GM12878 (cell line): ENCODE measurements around the gene BSPRY. TPM values are rescaled to one million over a fixed set of nuclear protein-coding genes. Genes with fewer than 3 reads are reported as not detected.

Experiments used
- ASH2L ChIP-seq: fragments of 300-600, 200-600 bp; sonication (generic); IDR thresholded peaks from 2 replicates; pipeline ENCODE4 v1.6.1; 2017; ENCODE audit warnings: low read depth, mild to moderate bottlenecking, borderline replicate concordance
- BHLHE40 ChIP-seq, 2 experiments: fragments of 450-650 bp in 1 of 2; IDR thresholded peaks; 2 replicates each; pipeline ENCODE4 v1.6.1; 2011 to 2017; ENCODE audit warnings: low read depth in 2 of 2, borderline replicate concordance in 1 of 2, improper control_type of control experiment in 1 of 2, low read length in 1 of 2, mild to moderate bottlenecking in 1 of 2
- CBX3 ChIP-seq: fragments of 200-600 bp; sonication (generic); IDR thresholded peaks from 2 replicates; pipeline ENCODE4 v1.6.1; 2016; ENCODE audit warnings: low read depth, borderline replicate concordance
- CEBPZ ChIP-seq: fragments of 150-350 bp; IDR thresholded peaks from 2 replicates; pipeline ENCODE4 v1.6.1; 2016; ENCODE audit warnings: low read depth, low read length
- CREB1 ChIP-seq: IDR thresholded peaks from 2 replicates; pipeline ENCODE4 v1.6.1; 2012; ENCODE audit warnings: low read depth, mild to moderate bottlenecking, inconsistent platforms
- ESRRA ChIP-seq: IDR thresholded peaks from 2 replicates; pipeline ENCODE4 v1.6.1; 2012; ENCODE audit warnings: mild to moderate bottlenecking, low read length, improper control_type of control experiment
- KDM1A ChIP-seq: fragments of 200-600 bp; sonication (generic); IDR thresholded peaks from 2 replicates; pipeline ENCODE4 v1.6.1; 2016; ENCODE audit warnings: borderline replicate concordance
- MTA3 ChIP-seq: IDR thresholded peaks from 2 replicates; pipeline ENCODE4 v1.6.1; 2012; ENCODE audit warnings: low read length, inconsistent platforms, borderline replicate concordance
- MYB ChIP-seq: fragments of 150-350 bp; IDR thresholded peaks from 2 replicates; pipeline ENCODE4 v1.6.1; 2014; ENCODE audit warnings: mild to moderate bottlenecking, low read depth, low read length, borderline replicate concordance
- NKRF ChIP-seq: fragments of 450-650 bp; conservative IDR thresholded peaks from 2 replicates; pipeline ENCODE4 v1.6.1; 2017; ENCODE audit warnings: mild to moderate bottlenecking, moderate library complexity
- NR2C1 ChIP-seq: fragments of 450-650 bp; IDR thresholded peaks from 2 replicates; pipeline ENCODE4 v1.6.1; 2017; ENCODE audit warnings: antibody characterized with exemption, mild to moderate bottlenecking, moderate library complexity
- POLR2AphosphoS2 ChIP-seq: IDR thresholded peaks from 2 replicates; pipeline ENCODE4 v1.6.1; 2011; ENCODE audit warnings: low read depth, mild to moderate bottlenecking, low read length, improper control_type of control experiment, moderate library complexity
- POU2F2 ChIP-seq: IDR thresholded peaks from 3 replicates; pipeline ENCODE4 v1.6.1; 2011; ENCODE audit warnings: low read depth, mild to moderate bottlenecking, low read length, borderline replicate concordance
- RAD51 ChIP-seq: fragments of 450-650 bp; IDR thresholded peaks from 2 replicates; pipeline ENCODE4 v1.6.1; 2016; ENCODE audit warnings: moderate library complexity, mild to moderate bottlenecking, inconsistent platforms
- RBBP5 ChIP-seq: fragments of 200-600 bp; sonication (generic); conservative IDR thresholded peaks from 2 replicates; pipeline ENCODE4 v1.6.1; 2016
- RCOR1 ChIP-seq: conservative IDR thresholded peaks from 2 replicates; pipeline ENCODE4 v1.6.1; 2012; ENCODE audit warnings: low read depth, low read length, improper control_type of control experiment
- SPI1 ChIP-seq: IDR thresholded peaks from 2 replicates; pipeline ENCODE4 v1.6.1; 2011; ENCODE audit warnings: low read depth, mild to moderate bottlenecking, low read length, moderate library complexity, borderline replicate concordance; ENCODE audit not compliant: insufficient read depth
- SUPT20H ChIP-seq: IDR thresholded peaks from 2 replicates; pipeline ENCODE4 v1.6.1; 2011; ENCODE audit warnings: low read depth, mild to moderate bottlenecking, low read length, moderate library complexity, borderline replicate concordance; ENCODE audit not compliant: control insufficient read depth
- TAF1 ChIP-seq: IDR thresholded peaks from 2 replicates; pipeline ENCODE4 v1.6.1; 2011; ENCODE audit warnings: mild to moderate bottlenecking, low read depth, low read length, borderline replicate concordance
- TBL1XR1 ChIP-seq: IDR thresholded peaks from 2 replicates; pipeline ENCODE4 v1.6.1; 2012; ENCODE audit warnings: low read depth, low read length, improper control_type of control experiment
- TCF12 ChIP-seq: IDR thresholded peaks from 2 replicates; pipeline ENCODE4 v1.6.1; 2011; ENCODE audit warnings: low read depth, mild to moderate bottlenecking, low read length
- TCF7 ChIP-seq: IDR thresholded peaks from 2 replicates; pipeline ENCODE4 v1.6.1; 2014; ENCODE audit warnings: antibody characterized with exemption, borderline replicate concordance
- USF1 ChIP-seq: IDR thresholded peaks from 2 replicates; pipeline ENCODE4 v1.6.1; 2011; ENCODE audit warnings: borderline replicate concordance, low read depth, mild to moderate bottlenecking, moderate library complexity, mixed read lengths, low read length; ENCODE audit not compliant: insufficient read depth; ENCODE audit errors: extremely low read length
- YBX1 ChIP-seq: fragments of 450-650 bp; IDR thresholded peaks from 2 replicates; pipeline ENCODE4 v1.6.1; 2016; ENCODE audit warnings: antibody characterized with exemption
- polyA plus RNA-seq, 11 experiments: library from polyadenylated mRNA; depleted of rRNA in 4 of 11; unstranded in 6 of 11; stranded (reverse) in 5 of 11; fragments of >200 nt; fragmentation: Nextera tagmentation in 4 of 11; fragmentation: Illumina TruSeq in 1 of 11; extraction: Ambion mirVana in 4 of 11; extraction: Trizol in 1 of 11; gene quantifications; 1 replicate in 1 of 11; 2 replicates in 10 of 11; pipeline versions ENCODE4 v1.2.1 to v1.2.3, GENCODE V29; 2011 to 2016; ENCODE audit warnings: inconsistent platforms in 2 of 11, missing spikeins in 2 of 11, low read depth in 1 of 11
- total RNA-seq, 4 experiments: library from RNA; depleted of rRNA in 3 of 4; stranded (reverse); fragments of >200 nt in 3 of 4; fragmentation: Illumina TruSeq in 1 of 4; extraction: Trizol in 1 of 4; gene quantifications; 2 replicates each; pipeline versions ENCODE4 v1.2.1 to v1.2.3, GENCODE V29; 2013 to 2021

The BSPRY gene
- total and polyA plus RNA-seq, 10 of the 15 experiments (the other 5 are each of a cell fraction or from before 2014, with no cell fraction given) = 0.45 to 6.3 (median 4.1) TPM

- no peak for TF ChIP-seq RAD51
- peak in 1 of 2 experiments; percentile 73; a peak in 2 of 4 replicates for TF ChIP-seq BHLHE40 (IDR thresholded peaks at IDR 0.05; ENCODE audit: borderline replicate concordance in 1 of 2, low read depth in 2 of 2, low read length in 1 of 2)
- TF ChIP-seq NKRF = peak; percentile 89; the same call in 1 of the 2 replicates
- TF ChIP-seq CREB1 = peak; percentile 63; the same call in 1 of the 2 replicates
- TF ChIP-seq NR2C1 = peak; percentile 69
- TF ChIP-seq POU2F2 = peak; percentile 69; the same call in 1 of the 3 replicates
- TF ChIP-seq YBX1 = no peak
- TF ChIP-seq CEBPZ = no peak
- peak; percentile 73; the same call in 1 of the 2 replicates for TF ChIP-seq ESRRA
- TF ChIP-seq MYB = no peak
- no peak for TF ChIP-seq MTA3
- no peak for TF ChIP-seq SUPT20H
- TF ChIP-seq RCOR1 = 0 out of 2 replicates have a peak, but pooled peaks have one; percentile 61
- 0 out of 2 replicates have a peak, but pooled peaks have one; percentile 63 for TF ChIP-seq TBL1XR1
- peak; percentile 18 for TF ChIP-seq USF1
- TF ChIP-seq POLR2AphosphoS2 = no peak
- TF ChIP-seq TAF1 = peak; percentile 77
- TF ChIP-seq TCF12 = peak; percentile 76; the same call in 1 of the 2 replicates
- no peak for TF ChIP-seq ASH2L
- no peak for TF ChIP-seq RBBP5
- TF ChIP-seq SPI1 = peak; percentile 41; the same call in 1 of the 2 replicates
- no peak for TF ChIP-seq CBX3
- TF ChIP-seq TCF7 = no peak
- no peak for TF ChIP-seq KDM1A
These were observed 9.2 kb upstream of the BSPRY start, which contains the start of gene WDR31 (continued) for GRCh38 chr9:113340011-113340699.
